Kidney epithelial cell (primary cell): ENCODE results near the gene ACTN4. TPM values are rescaled to one million over a fixed set of nuclear protein-coding genes. Genes with fewer than 3 reads are reported as not detected.

Experiments used
- DNase-seq: peaks from one replicate; pipeline ENCODE4 v3.0.0-alpha.2; 2010; ENCODE audit warnings: low read depth
- H3K27me3 ChIP-seq: 2 replicates; pipeline ENCODE4 v1.6.0; 2011; ENCODE audit warnings: low read length; ENCODE audit not compliant: control insufficient read depth, insufficient read depth
- H3K36me3 ChIP-seq: 2 replicates; pipeline ENCODE4 v1.5.1; 2011; ENCODE audit warnings: low read length; ENCODE audit not compliant: control insufficient read depth, insufficient read depth
- H3K4me3 ChIP-seq: 2 replicates; pipeline ENCODE4 v1.5.1; 2011; ENCODE audit warnings: low read depth, mild to moderate bottlenecking, control low read depth, low read length
- CTCF ChIP-seq: IDR thresholded peaks from 2 replicates; pipeline ENCODE4 v1.5.1; 2011; ENCODE audit warnings: mild to moderate bottlenecking, moderate library complexity, low read length, control low read depth, inconsistent platforms; ENCODE audit not compliant: insufficient read depth, poor library complexity, severe bottlenecking
- total RNA-seq: library from RNA; depleted of rRNA; stranded (reverse); fragments of >200 nt; gene quantifications from 2 replicates; pipeline ENCODE4 v1.2.3, GENCODE V29; 2015

Gene ACTN4
- total RNA-seq, 1 donor from 2014 or later: 821 TPM

GRCh38 chr19:38699647-38700349 is 52.3 kb downstream of the ACTN4 start:
- no peak for DNase-seq
- no peak overlapping the region for H3K4me3 ChIP-seq
- H3K36me3 ChIP-seq: peaks cover 14% of the 10 kb centered on the region
- no peaks in the 10 kb centered on the region for H3K27me3 ChIP-seq
- TF ChIP-seq CTCF: no peak

GRCh38 chr19:38700350-38700901 is 53.0 kb downstream of the ACTN4 start:
- peaks cover 18% of the 10 kb centered on the region for H3K36me3 ChIP-seq
- no peak for DNase-seq
- TF ChIP-seq CTCF: no peak

GRCh38 chr19:38700902-38701454 is 53.5 kb downstream of the ACTN4 start:
- no peaks in the 10 kb centered on the region for H3K27me3 ChIP-seq
- no peak for DNase-seq
- peaks cover 20% of the 10 kb centered on the region for H3K36me3 ChIP-seq
- TF ChIP-seq CTCF: no peak
- no peak overlapping the region for H3K4me3 ChIP-seq

More at GRCh38 chr19:38700350-38700901, 53.0 kb downstream of the ACTN4 start:
- Histone ChIP-seq H3K4me3 (no peak overlapping the region), H3K27me3 (no peaks in the 10 kb centered on the region)

GRCh38 chr19:38701455-38702063 is 54.1 kb downstream of the ACTN4 start:
- H3K27me3 ChIP-seq: no peaks in the 10 kb centered on the region
- peaks cover 22% of the 10 kb centered on the region for H3K36me3 ChIP-seq
- H3K4me3 ChIP-seq: no peak overlapping the region
- DNase-seq: no peak
- no peak for TF ChIP-seq CTCF

GRCh38 chr19:38702278-38702677 is 54.8 kb downstream of the ACTN4 start:
- no peaks in the 10 kb centered on the region for H3K27me3 ChIP-seq
- H3K36me3 ChIP-seq: peaks cover 22% of the 10 kb centered on the region
- no peak for DNase-seq
- no peak overlapping the region for H3K4me3 ChIP-seq
- no peak for TF ChIP-seq CTCF
